ENCODE measurements around the gene VEGFA.

GRCh38 chr6:43771210-43771857 lies 1.3 kb downstream of the VEGFA start:
- TF ChIP-seq CTCF (conservative IDR thresholded peaks at IDR 0.05): no peak; the same call in 1 of the 2 replicates
- TF ChIP-seq ZFX (IDR thresholded peaks at IDR 0.05): peak; percentile 79
